AG08396 (cell line): ENCODE results near the gene ARHGEF17.
"Not testable (repeated sequence)": the region's sequence is repeated elsewhere in the genome, so short reads cannot be mapped to it uniquely, and the experiment has no call there.

Source experiments
- DNase-seq: peaks from one replicate; pipeline ENCODE4 v3.0.0; 2012; ENCODE audit warnings: low spot score, mixed read lengths

The ARHGEF17 gene, protein sequence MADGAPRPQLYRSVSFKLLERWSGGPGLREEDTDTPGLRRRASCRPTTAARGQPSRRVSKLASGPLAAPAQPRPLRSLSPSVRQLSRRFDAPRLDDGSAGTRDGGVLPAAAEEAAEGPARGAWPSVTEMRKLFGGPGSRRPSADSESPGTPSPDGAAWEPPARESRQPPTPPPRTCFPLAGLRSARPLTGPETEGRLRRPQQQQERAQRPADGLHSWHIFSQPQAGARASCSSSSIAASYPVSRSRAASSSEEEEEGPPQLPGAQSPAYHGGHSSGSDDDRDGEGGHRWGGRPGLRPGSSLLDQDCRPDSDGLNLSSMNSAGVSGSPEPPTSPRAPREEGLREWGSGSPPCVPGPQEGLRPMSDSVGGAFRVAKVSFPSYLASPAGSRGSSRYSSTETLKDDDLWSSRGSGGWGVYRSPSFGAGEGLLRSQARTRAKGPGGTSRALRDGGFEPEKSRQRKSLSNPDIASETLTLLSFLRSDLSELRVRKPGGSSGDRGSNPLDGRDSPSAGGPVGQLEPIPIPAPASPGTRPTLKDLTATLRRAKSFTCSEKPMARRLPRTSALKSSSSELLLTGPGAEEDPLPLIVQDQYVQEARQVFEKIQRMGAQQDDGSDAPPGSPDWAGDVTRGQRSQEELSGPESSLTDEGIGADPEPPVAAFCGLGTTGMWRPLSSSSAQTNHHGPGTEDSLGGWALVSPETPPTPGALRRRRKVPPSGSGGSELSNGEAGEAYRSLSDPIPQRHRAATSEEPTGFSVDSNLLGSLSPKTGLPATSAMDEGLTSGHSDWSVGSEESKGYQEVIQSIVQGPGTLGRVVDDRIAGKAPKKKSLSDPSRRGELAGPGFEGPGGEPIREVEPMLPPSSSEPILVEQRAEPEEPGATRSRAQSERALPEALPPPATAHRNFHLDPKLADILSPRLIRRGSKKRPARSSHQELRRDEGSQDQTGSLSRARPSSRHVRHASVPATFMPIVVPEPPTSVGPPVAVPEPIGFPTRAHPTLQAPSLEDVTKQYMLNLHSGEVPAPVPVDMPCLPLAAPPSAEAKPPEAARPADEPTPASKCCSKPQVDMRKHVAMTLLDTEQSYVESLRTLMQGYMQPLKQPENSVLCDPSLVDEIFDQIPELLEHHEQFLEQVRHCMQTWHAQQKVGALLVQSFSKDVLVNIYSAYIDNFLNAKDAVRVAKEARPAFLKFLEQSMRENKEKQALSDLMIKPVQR (N-terminal part only)

DNA sequence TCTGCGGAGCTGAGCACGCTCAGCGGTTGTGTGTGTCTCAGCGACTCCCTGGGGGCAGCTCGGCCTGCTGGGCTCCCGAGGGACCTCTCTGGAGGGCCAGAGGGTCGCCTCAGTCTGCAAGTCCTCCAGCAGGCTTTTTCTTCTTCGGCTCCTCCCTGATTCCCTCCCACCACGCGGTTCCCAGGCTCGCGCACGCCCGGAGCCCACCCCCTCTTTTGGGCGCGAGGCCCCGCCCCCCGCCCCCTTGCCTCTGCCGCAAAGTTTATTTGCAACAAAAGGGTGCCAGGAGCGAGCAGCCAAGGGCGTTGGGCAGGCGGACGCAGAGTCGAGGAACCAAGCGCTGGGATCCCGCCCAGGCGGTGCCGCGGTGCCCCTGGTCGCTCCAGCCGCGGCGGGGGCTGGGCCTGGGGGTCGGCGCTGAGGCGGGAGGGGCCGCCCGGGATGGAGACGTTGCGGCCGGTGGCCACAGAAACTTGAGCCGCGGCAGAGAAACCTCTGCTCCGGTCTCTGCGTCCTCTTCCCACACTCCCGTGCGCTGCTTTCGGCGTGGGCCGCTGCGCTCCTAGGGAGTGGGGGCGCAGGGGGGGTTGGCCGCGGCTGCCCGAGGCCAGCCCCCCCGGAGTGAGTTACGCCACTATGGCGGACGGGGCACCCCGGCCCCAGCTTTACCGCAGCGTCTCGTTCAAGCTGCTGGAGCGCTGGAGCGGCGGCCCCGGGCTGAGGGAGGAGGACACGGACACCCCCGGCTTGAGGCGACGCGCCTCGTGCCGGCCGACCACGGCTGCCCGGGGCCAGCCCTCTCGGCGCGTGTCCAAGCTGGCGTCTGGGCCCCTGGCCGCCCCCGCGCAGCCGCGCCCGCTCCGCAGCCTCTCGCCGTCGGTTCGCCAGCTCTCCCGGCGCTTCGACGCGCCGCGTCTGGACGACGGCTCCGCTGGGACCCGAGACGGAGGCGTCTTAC is at the start of gene ARHGEF17:
Gene ARHGEF17, plus strand, starts transcription at position 274 of the 958 bp plus-strand sequence. Its CDS starts 363 bp downstream, at position 637.
- DNase-seq, result peak; percentile 85

DNA sequence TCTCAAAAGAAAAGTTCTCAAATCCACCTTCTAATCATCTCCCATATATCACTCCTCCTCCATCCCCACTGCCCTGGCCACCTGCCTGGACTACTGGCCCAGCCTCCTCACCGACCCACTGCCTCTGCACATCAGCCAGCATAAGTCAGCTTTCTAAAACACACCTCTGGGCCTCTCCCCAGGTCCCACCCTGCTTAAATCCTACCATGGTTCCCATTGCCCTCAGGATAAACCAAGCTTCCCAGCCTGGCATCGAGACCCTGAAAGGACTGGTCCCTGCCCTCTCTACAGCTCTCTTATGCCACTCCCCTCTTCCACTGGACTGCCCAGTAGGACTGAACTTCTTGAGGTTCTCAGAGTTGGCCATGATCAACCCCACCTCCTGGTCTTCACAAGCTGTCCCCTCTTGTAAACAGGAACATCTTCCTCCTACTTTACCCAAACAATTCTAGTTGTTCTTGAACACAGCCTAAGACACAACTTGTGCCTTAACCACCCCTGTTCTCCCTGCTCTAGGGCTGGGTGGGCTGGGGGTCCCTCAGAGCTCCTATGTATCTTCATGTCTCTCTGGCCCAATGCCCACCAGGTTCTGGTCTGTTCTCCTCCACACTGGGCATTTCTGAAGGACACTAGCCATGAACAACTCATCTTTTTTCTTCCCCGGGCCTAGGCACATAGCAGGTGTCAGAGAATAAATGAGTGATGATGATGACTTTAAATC is 48.5 kb upstream of the ARHGEF17 start:
- DNase-seq, result no peak

DNA sequence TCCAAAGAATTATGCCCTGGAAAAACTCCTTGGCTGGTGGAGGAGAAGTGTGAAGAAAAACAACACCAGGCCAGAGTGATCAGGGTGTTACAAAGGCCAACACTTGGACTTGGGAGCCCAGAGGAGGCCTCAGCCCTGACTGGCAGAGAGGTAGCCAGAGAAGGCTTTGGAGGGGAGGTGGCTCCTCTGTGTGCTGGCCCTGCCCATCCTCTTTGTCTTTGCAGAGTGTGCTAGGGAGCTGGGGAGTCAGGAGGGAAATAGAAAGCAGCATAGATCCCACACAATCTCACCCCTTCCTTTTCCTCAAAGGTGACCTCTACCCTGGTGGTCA is 48.0 kb upstream of the ARHGEF17 start:
- no peak for DNase-seq

DNA sequence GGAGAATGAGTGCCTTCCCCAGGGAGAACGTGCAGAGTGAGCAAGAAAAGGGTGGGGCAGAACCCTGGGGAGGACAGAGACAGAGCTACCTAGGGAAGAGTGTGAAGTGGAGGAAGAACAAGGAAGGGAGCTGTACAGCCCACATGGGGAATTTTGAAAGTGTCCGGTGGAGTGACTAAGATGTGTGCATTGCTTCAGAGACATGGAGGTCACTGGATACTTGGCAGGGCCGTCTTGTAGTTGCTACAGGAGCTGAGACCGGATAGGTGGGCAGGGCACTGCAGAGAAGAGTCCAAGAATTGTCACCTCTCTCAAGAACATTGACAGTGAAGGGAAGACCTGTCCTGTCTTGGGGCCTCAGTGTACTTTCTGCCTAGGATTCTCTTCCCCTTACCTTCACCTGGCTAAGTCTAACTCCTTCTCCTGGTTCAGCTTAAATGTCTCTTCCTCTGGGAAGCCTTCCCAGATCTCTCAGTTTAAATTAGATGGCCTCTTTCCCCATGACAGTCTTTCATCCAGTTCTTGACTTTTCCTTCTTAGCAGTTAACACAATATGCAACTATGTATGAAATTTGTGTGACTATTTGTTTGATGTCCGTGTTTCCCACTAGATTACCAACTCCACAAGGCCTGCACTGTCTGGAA is 45.1 kb upstream of the ARHGEF17 start:
- DNase-seq, result no peak

DNA sequence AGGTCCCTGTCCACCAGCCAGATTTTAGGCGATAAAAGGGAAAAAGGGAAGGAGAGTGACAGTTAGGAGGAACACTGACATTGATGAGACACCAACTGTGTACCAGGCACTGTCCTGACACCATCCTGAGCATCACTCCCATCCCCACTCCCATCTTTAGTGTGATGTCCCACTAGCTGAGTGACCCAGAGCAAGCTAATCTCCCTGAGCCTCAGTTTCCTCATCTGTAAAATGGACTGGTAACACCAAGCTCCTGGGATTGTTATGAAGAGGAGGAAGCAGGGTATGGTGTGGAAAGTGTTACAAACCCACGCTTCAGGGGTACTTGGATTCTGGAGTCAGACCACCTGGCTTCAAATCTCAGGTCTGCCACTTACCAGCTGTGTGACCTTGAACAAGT is 44.4 kb upstream of the ARHGEF17 start:
- DNase-seq, result no peak

DNA sequence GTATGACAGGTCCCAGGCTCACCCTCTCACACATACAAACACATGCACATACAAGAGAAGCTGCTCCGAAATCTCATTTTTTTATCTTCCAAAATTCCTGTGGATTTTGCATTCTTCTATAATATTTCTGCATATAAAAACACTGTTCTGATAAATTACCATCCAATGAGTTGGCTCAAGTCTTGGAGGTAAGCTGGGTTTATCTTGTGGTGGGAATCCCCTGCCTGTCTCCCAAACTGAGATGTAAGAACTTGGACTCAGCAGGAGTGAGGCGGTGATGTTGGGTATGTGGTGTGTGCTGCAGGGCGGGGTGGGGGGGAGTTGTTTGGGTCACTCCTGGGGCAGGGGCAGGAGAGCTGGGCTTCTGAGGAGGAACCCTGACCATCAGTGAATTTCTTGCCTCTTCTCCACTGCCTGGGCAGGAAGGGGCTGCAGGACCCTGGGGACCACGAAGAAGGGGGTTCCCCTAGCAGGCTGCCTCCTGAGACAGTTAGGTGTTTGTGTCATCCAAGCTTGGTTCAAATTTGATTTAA is 42.7 kb upstream of the ARHGEF17 start:
- no peak for DNase-seq

DNA sequence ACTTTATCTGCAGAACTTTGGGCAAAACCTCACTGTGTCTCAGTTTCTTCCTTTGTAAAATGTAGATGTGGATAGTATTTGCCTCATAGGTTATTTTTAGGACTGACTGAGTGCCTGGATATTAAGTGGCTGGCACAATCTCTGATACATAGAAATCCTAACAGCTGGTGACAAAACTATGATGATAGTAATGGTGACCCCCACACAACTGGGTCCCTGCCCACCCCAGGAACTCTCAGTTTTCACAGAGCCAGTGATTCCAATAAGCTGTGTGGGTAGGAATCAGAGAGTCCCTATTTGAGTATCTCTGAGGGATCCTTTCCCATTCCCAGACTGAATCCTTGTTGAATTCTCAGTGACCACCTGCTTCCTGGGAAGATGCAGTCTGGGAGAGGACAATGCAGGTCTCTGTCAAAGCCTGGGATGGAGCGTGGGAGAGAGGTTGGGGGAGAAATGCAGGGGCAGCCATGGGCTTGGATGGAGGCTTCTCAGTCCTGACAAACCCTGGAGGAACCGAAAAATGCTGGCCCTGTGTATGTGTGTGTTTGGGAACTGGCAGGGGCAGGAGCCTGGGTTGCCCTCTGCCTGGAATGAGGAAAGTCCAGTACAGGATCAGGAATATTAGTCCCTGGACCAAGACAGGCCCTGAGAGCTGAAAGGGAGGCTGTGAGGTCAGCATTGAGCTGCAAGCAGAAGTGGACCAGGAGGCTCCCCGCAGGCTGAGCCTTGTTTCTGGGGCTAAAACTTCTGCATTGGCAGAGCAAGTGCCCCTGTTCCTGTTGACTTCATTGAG is 42.0 kb upstream of the ARHGEF17 start:
- DNase-seq, result no peak

DNA sequence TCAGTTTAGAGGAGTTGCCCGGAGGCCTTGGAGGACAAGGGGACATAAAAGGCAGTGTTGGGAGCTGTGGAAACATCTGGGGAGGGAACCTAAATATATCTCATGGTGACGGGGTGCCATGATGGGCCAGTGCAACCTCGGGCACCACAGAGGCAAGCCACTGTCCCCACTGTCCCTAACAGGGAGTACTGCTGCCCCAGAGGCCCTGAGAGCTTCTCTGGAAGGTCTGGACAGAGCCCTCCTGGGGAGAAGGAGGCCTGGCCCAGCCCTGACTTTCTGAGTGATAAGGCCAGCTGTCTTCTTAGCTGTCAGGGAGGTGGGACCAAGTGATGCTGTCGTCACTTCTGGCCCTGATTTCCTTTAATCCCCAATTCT is 41.4 kb upstream of the ARHGEF17 start:
- DNase-seq, result no peak

DNA sequence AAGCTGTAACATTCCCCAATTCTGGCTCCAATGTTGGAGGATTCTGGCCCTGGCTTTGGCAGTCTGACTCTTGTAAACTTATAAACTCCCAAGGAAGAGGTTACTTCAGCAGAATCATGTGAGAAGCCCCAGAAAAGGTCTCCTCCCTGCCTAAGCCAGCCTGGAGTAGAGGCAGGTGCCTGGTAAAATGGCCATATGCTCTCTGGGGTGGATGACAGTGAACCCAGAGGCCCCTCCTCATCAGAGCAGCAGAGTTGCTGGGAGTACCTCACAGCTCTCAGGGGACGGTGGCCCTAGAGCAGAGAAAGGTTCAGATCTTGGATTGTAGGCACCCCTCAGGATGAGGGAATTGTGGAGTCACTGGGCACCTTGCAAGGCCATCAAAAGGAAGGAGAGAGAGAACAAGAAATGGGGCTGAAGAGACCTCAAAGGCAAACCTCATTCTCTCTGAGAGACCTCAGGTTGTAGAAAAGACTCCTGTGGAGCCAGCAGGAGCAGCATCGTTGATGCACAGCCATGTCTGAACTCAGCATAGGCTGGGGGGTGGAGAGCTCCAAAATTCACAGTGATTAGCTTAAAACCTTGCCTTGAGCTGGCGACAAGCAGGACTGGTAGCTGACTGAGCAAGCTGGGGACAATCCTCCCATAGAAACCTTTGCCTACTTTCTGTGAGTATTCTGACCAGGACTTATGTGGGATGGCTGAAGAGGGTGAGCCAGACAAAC is 40.8 kb upstream of the ARHGEF17 start:
- no peak for DNase-seq

DNA sequence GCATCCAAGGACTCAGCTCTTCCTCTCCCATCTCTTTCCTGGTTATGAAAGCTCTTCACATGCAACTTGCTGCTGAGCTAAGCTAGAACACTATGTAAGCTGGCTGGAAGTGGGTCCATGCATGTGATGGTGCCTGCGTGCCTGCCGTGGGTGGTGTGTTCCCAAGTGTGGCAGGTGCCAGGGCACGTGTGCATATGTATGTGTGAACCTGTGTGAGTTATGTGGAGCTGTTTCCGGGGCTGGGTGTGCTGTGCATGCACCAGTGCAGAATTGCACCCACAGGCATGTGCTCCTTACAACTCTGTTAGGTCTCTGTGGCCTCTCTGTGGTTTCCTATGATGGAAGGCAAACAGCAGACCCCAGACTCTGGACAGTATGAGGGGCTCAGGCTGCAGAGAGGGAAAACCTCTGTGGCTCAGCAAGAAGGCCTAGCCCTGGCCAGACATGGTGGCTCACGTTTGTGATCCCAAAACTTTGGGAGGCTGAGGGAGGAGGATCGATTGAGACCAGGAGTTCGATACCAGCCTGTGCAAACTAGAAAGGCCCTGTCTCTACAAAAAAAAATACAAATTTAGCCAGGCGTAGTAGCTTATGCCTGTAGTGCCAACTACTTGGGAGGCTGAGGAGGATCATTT is 40.1 kb upstream of the ARHGEF17 start:
- DNase-seq, result no peak

DNA sequence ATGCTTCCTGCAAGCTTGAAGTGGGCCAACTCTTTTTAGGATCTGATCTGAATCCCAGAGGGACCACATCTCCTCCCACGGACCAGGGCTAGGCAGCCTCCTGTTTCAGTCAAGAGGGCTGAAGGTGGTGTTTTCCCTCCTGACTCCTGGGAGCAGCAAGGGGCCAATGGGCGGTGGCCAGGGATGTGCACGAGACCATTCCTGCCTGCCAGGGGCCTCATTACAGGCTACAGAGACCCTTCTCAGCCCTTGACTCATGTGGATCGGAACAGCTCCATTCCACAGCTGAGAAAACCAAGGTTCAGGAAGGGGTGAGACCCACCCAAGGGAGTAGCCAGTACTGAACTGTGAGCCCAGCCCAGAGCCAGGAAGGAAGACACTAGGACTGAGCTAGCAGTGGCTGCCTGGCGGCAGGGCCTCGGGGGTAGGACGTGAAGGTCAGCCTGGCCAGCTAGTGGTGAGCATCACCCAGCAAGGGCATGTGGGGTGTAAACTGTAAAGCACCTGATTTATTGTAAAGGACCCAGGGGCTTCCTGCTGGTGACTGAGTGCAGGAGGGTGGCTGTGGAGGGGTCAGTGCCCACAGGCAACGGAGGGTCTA is 39.3 kb upstream of the ARHGEF17 start:
- no peak for DNase-seq

DNA sequence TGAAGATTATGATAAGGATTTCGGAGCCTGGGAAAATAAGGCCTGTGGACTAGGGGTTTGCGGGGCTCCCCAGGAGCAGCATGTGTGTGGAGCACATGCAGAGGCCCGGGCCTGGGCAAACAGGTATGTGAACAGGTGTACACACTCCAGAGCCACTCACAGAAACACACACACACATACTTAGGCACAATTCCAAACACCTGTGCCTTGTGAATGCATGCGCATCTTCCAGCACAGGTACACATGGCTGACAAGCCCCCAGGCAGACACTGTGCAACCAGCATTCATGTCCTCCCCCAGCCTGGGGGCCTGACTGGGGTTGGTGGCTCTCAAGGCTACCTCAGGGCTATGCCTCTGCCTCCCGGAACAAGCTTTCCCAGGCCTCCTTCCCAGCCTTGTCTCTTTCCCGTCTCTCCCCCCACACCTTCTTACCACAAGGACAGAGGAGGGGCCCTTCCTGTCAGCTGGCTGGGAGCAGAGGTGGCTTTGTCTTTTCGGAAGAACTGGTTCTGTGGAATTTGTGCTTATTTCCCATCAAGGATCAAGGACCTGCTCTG is 38.5 kb upstream of the ARHGEF17 start:
- DNase-seq, result no peak

DNA sequence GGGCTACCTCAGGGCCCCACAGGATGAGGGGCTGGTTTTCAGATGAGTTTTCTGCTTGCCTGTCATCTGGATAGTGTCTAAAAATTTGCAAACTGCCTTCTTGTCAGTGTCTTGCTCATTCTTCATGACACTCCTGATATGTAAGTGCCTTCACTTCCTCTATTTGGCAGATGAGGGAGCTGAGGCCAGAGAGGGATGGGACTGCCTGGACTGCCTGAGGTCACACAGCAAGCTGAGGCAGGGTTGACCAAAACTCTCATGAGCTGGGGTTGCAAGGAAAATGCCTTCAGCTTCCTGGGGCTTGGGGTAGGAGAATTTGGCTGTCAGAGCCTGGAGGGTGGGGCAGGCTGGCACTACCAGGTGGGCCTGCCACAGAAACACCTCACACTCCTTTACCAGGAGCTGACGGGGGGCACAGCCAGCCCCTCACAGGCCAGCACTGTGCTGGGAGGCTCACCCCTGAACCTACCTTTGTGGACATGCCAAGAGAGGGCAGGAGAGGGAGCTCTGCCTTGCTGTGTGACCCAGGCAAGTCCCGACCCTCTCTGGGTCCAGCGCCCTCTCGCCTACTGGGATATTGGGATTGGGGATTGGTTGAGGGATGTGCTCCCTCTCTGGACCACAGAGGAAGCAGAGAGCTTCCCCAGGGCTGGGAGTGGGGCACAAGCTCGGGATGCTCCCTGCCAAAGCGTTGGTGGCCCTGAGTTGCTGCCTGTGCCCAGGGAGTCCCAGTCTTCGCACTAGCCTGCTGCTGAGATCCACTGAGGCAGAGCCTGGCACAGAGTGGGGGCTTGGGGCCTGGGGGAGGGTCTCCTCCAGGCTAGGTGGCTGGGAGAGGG is 37.8 kb upstream of the ARHGEF17 start:
- no peak for DNase-seq

DNA sequence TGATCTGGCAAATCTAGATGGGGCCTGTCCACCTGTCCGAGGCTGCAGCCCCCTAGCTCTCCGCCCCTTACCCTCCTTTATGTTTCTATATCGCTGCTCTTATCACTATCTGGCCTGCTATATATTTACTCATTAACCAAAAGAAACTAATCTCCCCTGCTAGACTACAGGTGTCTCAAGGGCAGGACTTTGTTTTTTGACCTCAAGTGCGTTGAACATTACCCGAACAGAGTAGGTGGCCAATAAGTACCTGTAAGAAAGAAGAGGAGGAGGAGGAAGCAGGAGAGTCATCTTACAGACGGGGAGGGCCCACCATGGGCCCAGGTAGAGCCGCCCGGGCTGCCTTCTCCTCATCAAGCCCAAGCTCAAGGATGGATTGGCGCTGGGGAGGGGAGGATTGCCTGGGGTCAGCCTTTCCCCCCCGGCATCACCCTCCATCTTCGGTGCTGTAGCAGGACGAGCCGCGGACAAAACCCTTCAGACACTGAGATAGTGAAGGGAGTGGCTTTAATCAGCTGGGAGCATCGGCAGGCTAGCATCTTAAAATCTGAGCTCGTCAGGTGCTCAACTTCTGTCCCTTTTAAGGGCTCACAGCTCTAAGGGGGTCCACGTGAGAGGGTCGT is 37.1 kb upstream of the ARHGEF17 start:
- no peak for DNase-seq

DNA sequence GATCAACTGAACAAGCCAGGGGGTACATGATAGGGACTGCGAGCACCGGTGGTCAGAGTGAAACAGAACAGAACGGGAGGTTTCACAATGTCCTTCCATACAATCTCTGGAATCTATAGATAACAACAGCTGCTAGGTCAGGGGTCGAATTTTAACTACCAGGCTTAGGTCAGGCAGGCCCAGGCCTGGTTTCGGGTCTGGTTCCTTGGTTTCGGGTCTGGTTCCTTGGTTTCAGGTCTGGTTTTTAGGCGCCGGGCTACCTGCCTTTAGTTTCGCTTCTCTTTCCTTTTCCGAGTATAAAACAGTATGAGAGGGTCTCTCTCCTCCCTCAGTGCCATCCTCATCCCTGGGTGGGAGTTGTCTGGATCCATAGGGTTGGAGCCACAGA is 36.6 kb upstream of the ARHGEF17 start:
- not testable (repeated sequence) for DNase-seq
